ENCODE measurements around the gene ICOSLG. TPM values are rescaled to one million over a fixed set of nuclear protein-coding genes. Genes with fewer than 3 reads are reported as not detected.

Gene ICOSLG
- polyA plus RNA-seq, 1 donor (not counting 4 experiments of a cell fraction or from before 2014, with no cell fraction given), result 1.8 TPM

DNA sequence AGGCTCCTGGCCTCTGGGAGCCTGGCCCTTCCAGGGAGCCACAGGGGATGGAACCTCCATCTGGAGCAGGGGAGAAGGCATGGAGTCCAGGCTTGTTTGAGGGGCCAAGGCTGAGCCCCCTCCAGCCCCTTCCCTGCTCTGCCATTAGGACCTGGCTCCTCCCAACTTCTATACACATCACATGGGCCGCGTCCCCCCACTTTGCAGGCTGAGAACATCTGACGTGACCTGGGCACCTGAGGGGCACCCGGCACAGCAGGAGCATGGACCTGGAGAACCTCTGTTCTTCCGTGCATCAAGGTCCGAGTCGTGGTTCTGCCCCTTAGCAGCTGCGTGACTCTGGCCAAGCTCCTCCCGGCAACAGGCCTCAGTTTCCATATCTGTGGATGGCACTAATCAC, 41.1 kb upstream of the ICOSLG start:
- TF ChIP-seq EZH2 (IDR thresholded peaks at IDR 0.05; ENCODE audit: low read length), result no peak
- TF ChIP-seq, protein P1, sequence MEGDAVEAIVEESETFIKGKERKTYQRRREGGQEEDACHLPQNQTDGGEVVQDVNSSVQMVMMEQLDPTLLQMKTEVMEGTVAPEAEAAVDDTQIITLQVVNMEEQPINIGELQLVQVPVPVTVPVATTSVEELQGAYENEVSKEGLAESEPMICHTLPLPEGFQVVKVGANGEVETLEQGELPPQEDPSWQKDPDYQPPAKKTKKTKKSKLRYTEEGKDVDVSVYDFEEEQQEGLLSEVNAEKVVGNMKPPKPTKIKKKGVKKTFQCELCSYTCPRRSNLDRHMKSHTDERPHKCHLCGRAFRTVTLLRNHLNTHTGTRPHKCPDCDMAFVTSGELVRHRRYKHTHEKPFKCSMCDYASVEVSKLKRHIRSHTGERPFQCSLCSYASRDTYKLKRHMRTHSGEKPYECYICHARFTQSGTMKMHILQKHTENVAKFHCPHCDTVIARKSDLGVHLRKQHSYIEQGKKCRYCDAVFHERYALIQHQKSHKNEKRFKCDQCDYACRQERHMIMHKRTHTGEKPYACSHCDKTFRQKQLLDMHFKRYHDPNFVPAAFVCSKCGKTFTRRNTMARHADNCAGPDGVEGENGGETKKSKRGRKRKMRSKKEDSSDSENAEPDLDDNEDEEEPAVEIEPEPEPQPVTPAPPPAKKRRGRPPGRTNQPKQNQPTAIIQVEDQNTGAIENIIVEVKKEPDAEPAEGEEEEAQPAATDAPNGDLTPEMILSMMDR (optimal IDR thresholded peaks at IDR 0.05 in 1 of 3, IDR thresholded peaks at IDR 0.05 in 1 of 3, conservative IDR thresholded peaks at IDR 0.05 in 1 of 3; ENCODE audit: extremely low read depth in 1 of 3, insufficient read depth in 2 of 3, low read length in 3 of 3), result no peak
- Histone ChIP-seq H3K4me1 (ENCODE audit: control insufficient read depth, extremely low read depth, insufficient read depth, low read length) (no peaks in the 10 kb centered on the region), H2AFZ (ENCODE audit: control insufficient read depth, low read length) (no peak overlapping the region), H3K9ac (ENCODE audit: control insufficient read depth, extremely low read depth, insufficient read depth, low read length) (no peak overlapping the region), H4K20me1 (ENCODE audit: control insufficient read depth, extremely low read depth, insufficient read depth, low read length) (no peaks in the 10 kb centered on the region), H3K27me3 (ENCODE audit: control insufficient read depth, extremely low read depth, insufficient read depth, low read length) (peaks cover 24% of the 10 kb centered on the region), H3K36me3 (ENCODE audit: control insufficient read depth in 2 of 2, extremely low read depth in 1 of 2, insufficient read depth in 2 of 2, low read length in 2 of 2) (no peaks in the 10 kb centered on the region), H3K4me3 (ENCODE audit: control insufficient read depth in 2 of 3, extremely low read depth in 1 of 3, insufficient read depth in 2 of 3, low read depth in 1 of 3, low read length in 3 of 3) (no peak overlapping the region), H3K4me2 (ENCODE audit: control insufficient read depth, extremely low read depth, insufficient read depth, low read depth, low read length) (no peak overlapping the region), H3K27ac (ENCODE audit: control insufficient read depth, insufficient read depth, low read length) (no peak overlapping the region), H3K9me1 (ENCODE audit: control insufficient read depth, extremely low read depth, insufficient read depth, low read length) (no peaks in the 10 kb centered on the region), H3K9me3 (ENCODE audit: control insufficient read depth, low read depth, low read length) (no peaks in the 10 kb centered on the region), H3K79me2 (ENCODE audit: control insufficient read depth, insufficient read depth, low read length) (no peaks in the 10 kb centered on the region)
- FAIRE-seq (no peak), DNase-seq (ENCODE audit: low read depth, low spot score) (no peak)
- dilution Hi-C loops (cut with MboI; ENCODE audit: extremely low pct_ligation_motif_present, low sequenced_read_pairs), result no loop called here

DNA sequence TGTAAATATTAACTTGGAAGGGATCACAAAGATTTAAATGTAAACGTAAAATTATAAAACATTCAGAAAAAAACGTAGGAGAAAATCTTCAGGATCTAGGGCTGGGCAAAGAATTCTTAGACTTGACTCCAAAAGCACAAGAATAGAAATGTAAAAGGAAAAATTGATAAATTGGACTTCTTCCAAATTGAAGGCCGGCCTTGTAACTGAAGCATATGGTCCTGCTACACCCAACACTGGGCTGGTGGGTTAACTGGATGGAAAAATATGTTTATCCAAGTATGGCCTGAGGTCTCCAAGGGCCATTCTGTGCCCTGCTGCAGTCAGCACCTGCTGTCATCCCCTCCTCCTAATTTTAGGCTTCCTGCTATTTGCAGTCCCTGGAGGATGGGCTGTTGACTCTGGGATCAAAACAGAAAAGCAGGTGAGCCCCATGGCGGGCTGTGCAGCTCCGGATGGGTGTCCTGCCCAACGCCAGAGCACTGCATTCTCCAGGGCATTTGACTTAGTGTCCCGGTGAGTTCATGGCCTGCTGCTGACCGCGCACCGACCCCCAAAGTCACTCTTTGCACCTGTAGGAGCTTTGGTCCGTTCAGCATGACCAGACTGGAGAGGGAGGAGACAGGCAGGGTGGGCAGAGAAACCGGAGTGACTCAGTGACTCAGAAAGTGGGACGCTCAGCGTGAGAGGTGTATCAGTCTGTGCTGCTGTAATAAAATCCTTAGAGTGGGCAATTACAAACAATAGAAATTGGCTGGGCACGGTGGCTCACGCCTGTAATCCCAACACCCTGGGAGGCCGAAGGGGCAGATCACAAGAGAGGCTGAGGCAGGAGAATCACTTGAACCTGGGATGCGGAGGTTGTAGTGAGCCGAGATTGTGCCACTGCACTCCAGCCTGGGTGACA, 38.9 kb upstream of the ICOSLG start:
- no peak overlapping the region for H3K9ac ChIP-seq (ENCODE audit: control insufficient read depth, extremely low read depth, insufficient read depth, low read length)
- dilution Hi-C loops (cut with MboI; ENCODE audit: extremely low pct_ligation_motif_present, low sequenced_read_pairs), result no loop called here
- H3K4me1 ChIP-seq (ENCODE audit: control insufficient read depth, extremely low read depth, insufficient read depth, low read length), result no peaks in the 10 kb centered on the region
- H3K4me3 ChIP-seq (ENCODE audit: control insufficient read depth in 2 of 3, extremely low read depth in 1 of 3, insufficient read depth in 2 of 3, low read depth in 1 of 3, low read length in 3 of 3), result no peak overlapping the region
- H2AFZ ChIP-seq (ENCODE audit: control insufficient read depth, low read length), result no peak overlapping the region
- no peaks in the 10 kb centered on the region for H3K36me3 ChIP-seq (ENCODE audit: control insufficient read depth in 2 of 2, extremely low read depth in 1 of 2, insufficient read depth in 2 of 2, low read length in 2 of 2)
- no peaks in the 10 kb centered on the region for H4K20me1 ChIP-seq (ENCODE audit: control insufficient read depth, extremely low read depth, insufficient read depth, low read length)
- H3K9me3 ChIP-seq (ENCODE audit: control insufficient read depth, low read depth, low read length), result no peaks in the 10 kb centered on the region
- no peak overlapping the region for H3K4me2 ChIP-seq (ENCODE audit: control insufficient read depth, extremely low read depth, insufficient read depth, low read depth, low read length)
- TF ChIP-seq, protein P1 (optimal IDR thresholded peaks at IDR 0.05 in 1 of 3, IDR thresholded peaks at IDR 0.05 in 1 of 3, conservative IDR thresholded peaks at IDR 0.05 in 1 of 3; ENCODE audit: extremely low read depth in 1 of 3, insufficient read depth in 2 of 3, low read length in 3 of 3), result no peak
- TF ChIP-seq EZH2 (IDR thresholded peaks at IDR 0.05; ENCODE audit: low read length), result no peak
- H3K9me1 ChIP-seq (ENCODE audit: control insufficient read depth, extremely low read depth, insufficient read depth, low read length), result no peaks in the 10 kb centered on the region
- DNase-seq (ENCODE audit: low read depth, low spot score), result no peak
- H3K27ac ChIP-seq (ENCODE audit: control insufficient read depth, insufficient read depth, low read length), result no peak overlapping the region
- FAIRE-seq, result no peak
- H3K27me3 ChIP-seq (ENCODE audit: control insufficient read depth, extremely low read depth, insufficient read depth, low read length), result peaks cover 3% of the 10 kb centered on the region
- no peaks in the 10 kb centered on the region for H3K79me2 ChIP-seq (ENCODE audit: control insufficient read depth, insufficient read depth, low read length)

Data from keratinocyte (primary cell).